GM10266 (cell line): ENCODE measurements around the gene ADGRV1.

Experiments used
- DNase-seq: peaks from one replicate; pipeline ENCODE4 v3.0.0; 2012; ENCODE audit errors: extremely low spot score
- CTCF ChIP-seq: IDR thresholded peaks from 2 replicates; pipeline ENCODE4 v1.5.1; 2012; ENCODE audit warnings: mild to moderate bottlenecking, low read depth; ENCODE audit not compliant: control insufficient read depth, insufficient read depth; ENCODE audit errors: missing control alignments

Gene ADGRV1

GRCh38 chr5:90853750-90854149 lies 295.2 kb downstream of the ADGRV1 start:
- no peak for TF ChIP-seq CTCF
- DNase-seq, result no peak

GRCh38 chr5:90854169-90854568 lies 295.6 kb downstream of the ADGRV1 start:
- TF ChIP-seq CTCF, result no peak
- DNase-seq, result no peak

- DNase-seq, result no peak
- TF ChIP-seq CTCF, result no peak
Observed at GRCh38 chr5:90855296-90856010, 296.9 kb downstream of the ADGRV1 start.

GRCh38 chr5:90861843-90862586 lies 303.4 kb downstream of the ADGRV1 start:
- no peak for TF ChIP-seq CTCF
- DNase-seq, result no peak

GRCh38 chr5:90865180-90865579 lies 306.6 kb downstream of the ADGRV1 start:
- no peak for TF ChIP-seq CTCF
- DNase-seq, result no peak

GRCh38 chr5:90866333-90866732 lies 307.7 kb downstream of the ADGRV1 start:
- DNase-seq, result peak; percentile 14
- TF ChIP-seq CTCF, result peak; percentile 37
